ENCODE measurements around the gene PRKN.

The PRKN gene

GRCh38 chr6:161813156-161813555, 914.4 kb downstream of the PRKN start:
- Histone ChIP-seq H3K27me3 (replicated peaks; ENCODE audit: insufficient read depth, low read length) (no peaks in the 10 kb centered on the region), H3K4me1 (ENCODE audit: low read length) (no peaks in the 10 kb centered on the region), H4K20me1 (ENCODE audit: insufficient read depth, low read length) (no peaks in the 10 kb centered on the region), H3K36me3 (replicated peaks; ENCODE audit: insufficient read depth, low read length) (no peaks in the 10 kb centered on the region), H3K4me3 (ENCODE audit: low read length) (no peak overlapping the region), H2AFZ (ENCODE audit: low read length) (no peak overlapping the region), H3F3A (ENCODE audit: insufficient read depth, low read length) (no peaks in the 10 kb centered on the region), H3K9me3 (replicated peaks; ENCODE audit: insufficient read depth, low read length) (no peaks in the 10 kb centered on the region), H3K79me2 (ENCODE audit: low read length) (no peaks in the 10 kb centered on the region), H3K4me2 (ENCODE audit: low read depth, low read length) (no peak overlapping the region), H3K9ac (ENCODE audit: low read length) (no peak overlapping the region), H3K9me2 (replicated peaks; ENCODE audit: insufficient read depth, low read length) (no peaks in the 10 kb centered on the region), H3K27ac (ENCODE audit: low read length) (no peak overlapping the region)
- TF ChIP-seq, protein P1, sequence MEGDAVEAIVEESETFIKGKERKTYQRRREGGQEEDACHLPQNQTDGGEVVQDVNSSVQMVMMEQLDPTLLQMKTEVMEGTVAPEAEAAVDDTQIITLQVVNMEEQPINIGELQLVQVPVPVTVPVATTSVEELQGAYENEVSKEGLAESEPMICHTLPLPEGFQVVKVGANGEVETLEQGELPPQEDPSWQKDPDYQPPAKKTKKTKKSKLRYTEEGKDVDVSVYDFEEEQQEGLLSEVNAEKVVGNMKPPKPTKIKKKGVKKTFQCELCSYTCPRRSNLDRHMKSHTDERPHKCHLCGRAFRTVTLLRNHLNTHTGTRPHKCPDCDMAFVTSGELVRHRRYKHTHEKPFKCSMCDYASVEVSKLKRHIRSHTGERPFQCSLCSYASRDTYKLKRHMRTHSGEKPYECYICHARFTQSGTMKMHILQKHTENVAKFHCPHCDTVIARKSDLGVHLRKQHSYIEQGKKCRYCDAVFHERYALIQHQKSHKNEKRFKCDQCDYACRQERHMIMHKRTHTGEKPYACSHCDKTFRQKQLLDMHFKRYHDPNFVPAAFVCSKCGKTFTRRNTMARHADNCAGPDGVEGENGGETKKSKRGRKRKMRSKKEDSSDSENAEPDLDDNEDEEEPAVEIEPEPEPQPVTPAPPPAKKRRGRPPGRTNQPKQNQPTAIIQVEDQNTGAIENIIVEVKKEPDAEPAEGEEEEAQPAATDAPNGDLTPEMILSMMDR (IDR thresholded peaks at IDR 0.05; ENCODE audit: low read length) = no peak
- TF ChIP-seq EZH2 (optimal IDR thresholded peaks at IDR 0.05; ENCODE audit: low read depth, low read length) (no peak), EZH2phosphoT487 (IDR thresholded peaks at IDR 0.05; ENCODE audit: low read length) (no peak)
- no peak for DNase-seq

DNA sequence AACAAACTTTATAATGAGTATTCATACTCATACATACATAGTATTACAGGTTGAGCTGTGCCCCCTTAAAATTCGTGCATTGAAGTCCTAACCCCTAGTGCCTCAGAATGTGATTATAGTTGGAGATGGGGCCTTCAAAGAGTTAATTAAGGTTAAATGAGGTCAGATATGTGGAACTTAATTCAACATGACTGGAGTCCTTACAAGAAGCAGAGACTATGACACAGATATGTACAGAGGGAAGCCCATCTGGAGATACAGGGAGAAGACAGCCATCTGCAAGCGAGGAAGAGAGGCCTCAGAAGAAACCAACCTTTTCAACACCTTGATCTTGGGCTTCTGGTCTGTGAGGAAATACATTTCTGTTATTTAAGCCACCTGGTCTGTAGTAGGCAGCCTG, 917.6 kb downstream of the PRKN start:
- Histone ChIP-seq H2AFZ (ENCODE audit: low read length) (no peak overlapping the region), H3K27me3 (replicated peaks; ENCODE audit: insufficient read depth, low read length) (no peaks in the 10 kb centered on the region), H3K9ac (ENCODE audit: low read length) (no peak overlapping the region), H3K27ac (ENCODE audit: low read length) (no peak overlapping the region), H3K9me3 (replicated peaks; ENCODE audit: insufficient read depth, low read length) (no peaks in the 10 kb centered on the region), H4K20me1 (ENCODE audit: insufficient read depth, low read length) (no peaks in the 10 kb centered on the region), H3K79me2 (ENCODE audit: low read length) (no peaks in the 10 kb centered on the region), H3K4me1 (ENCODE audit: low read length) (no peaks in the 10 kb centered on the region), H3F3A (ENCODE audit: insufficient read depth, low read length) (no peaks in the 10 kb centered on the region), H3K36me3 (replicated peaks; ENCODE audit: insufficient read depth, low read length) (no peaks in the 10 kb centered on the region), H3K9me2 (replicated peaks; ENCODE audit: insufficient read depth, low read length) (no peaks in the 10 kb centered on the region), H3K4me3 (ENCODE audit: low read length) (no peak overlapping the region), H3K4me2 (ENCODE audit: low read depth, low read length) (no peak overlapping the region)
- TF ChIP-seq, protein P1 (IDR thresholded peaks at IDR 0.05; ENCODE audit: low read length) = no peak
- TF ChIP-seq EZH2phosphoT487 (IDR thresholded peaks at IDR 0.05; ENCODE audit: low read length) (no peak), EZH2 (optimal IDR thresholded peaks at IDR 0.05; ENCODE audit: low read depth, low read length) (no peak)
- no peak for DNase-seq

GRCh38 chr6:161804838-161805237, 922.7 kb downstream of the PRKN start:
- H3K4me3 ChIP-seq (ENCODE audit: low read length) = no peak overlapping the region
- H3K27ac ChIP-seq (ENCODE audit: low read length) = no peak overlapping the region
- no peaks in the 10 kb centered on the region for H3K79me2 ChIP-seq (ENCODE audit: low read length)
- H3F3A ChIP-seq (ENCODE audit: insufficient read depth, low read length) = no peaks in the 10 kb centered on the region
- no peak for DNase-seq
- H3K4me2 ChIP-seq (ENCODE audit: low read depth, low read length) = no peak overlapping the region
- H2AFZ ChIP-seq (ENCODE audit: low read length) = no peak overlapping the region
- no peaks in the 10 kb centered on the region for H3K9me2 ChIP-seq (replicated peaks; ENCODE audit: insufficient read depth, low read length)
- H3K9ac ChIP-seq (ENCODE audit: low read length) = no peak overlapping the region
- H3K27me3 ChIP-seq (replicated peaks; ENCODE audit: insufficient read depth, low read length) = no peaks in the 10 kb centered on the region
- H4K20me1 ChIP-seq (ENCODE audit: insufficient read depth, low read length) = no peaks in the 10 kb centered on the region
- no peaks in the 10 kb centered on the region for H3K36me3 ChIP-seq (replicated peaks; ENCODE audit: insufficient read depth, low read length)
- no peaks in the 10 kb centered on the region for H3K9me3 ChIP-seq (replicated peaks; ENCODE audit: insufficient read depth, low read length)
- H3K4me1 ChIP-seq (ENCODE audit: low read length) = no peaks in the 10 kb centered on the region
- TF ChIP-seq, protein P1 (IDR thresholded peaks at IDR 0.05; ENCODE audit: low read length) = no peak
- TF ChIP-seq EZH2 (optimal IDR thresholded peaks at IDR 0.05; ENCODE audit: low read depth, low read length) (no peak), EZH2phosphoT487 (IDR thresholded peaks at IDR 0.05; ENCODE audit: low read length) (no peak)
